Mammary epithelial cell (primary cell): Measurements from ENCODE around the gene HMCN2.

ENCODE experiments used
- CTCF ChIP-seq, 2 donors: IDR thresholded peaks in 1 of 2; conservative IDR thresholded peaks in 1 of 2; 2 replicates each; pipeline ENCODE4 v1.5.1; 2011 to 2012; ENCODE audit warnings: inconsistent platforms in 2 of 2, low read length in 2 of 2, mild to moderate bottlenecking in 2 of 2, control low read depth in 1 of 2, low read depth in 1 of 2; ENCODE audit not compliant: insufficient read depth in 1 of 2; ENCODE audit errors: extremely low read depth in 1 of 2
- EZH2 ChIP-seq: IDR thresholded peaks from 2 replicates; pipeline ENCODE4 v1.6.1; 2012; ENCODE audit warnings: low read length, inconsistent platforms, borderline replicate concordance

GRCh38 chr9:130477564-130477963, 212.0 kb downstream of the HMCN2 start:
- TF ChIP-seq CTCF (conservative IDR thresholded peaks at IDR 0.05 in 1 of 2, IDR thresholded peaks at IDR 0.05 in 1 of 2; ENCODE audit: extremely low read depth in 1 of 2, insufficient read depth in 1 of 2, low read depth in 1 of 2, low read length in 2 of 2), result no peak
- no peak for TF ChIP-seq EZH2
